HepG2 (cell line): ENCODE results near the gene LUZP1. TPM values are rescaled to one million over a fixed set of nuclear protein-coding genes. Genes with fewer than 3 reads are reported as not detected.

Experiments
- ASH2L ChIP-seq: fragments of 300-600, 200-600 bp; sonication (generic); IDR thresholded peaks from 2 replicates; pipeline ENCODE4 v1.7.0; 2017; ENCODE audit warnings: low read depth, mild to moderate bottlenecking, moderate library complexity, mixed read lengths, low read length; ENCODE audit not compliant: insufficient read length
- HDAC1 ChIP-seq: sonication (generic); formaldehyde crosslinking; IDR thresholded peaks from 2 replicates; pipeline ENCODE4 v1.5.1; 2020; ENCODE audit warnings: mild to moderate bottlenecking, missing genetic modification reagents
- HHEX ChIP-seq: IDR thresholded peaks from 2 replicates; pipeline ENCODE4 v1.6.1; 2016; ENCODE audit warnings: control low read depth
- MIER3 ChIP-seq: IDR thresholded peaks from 2 replicates; pipeline ENCODE4 v1.6.1; 2016; ENCODE audit warnings: missing compliant biosample characterization, borderline replicate concordance
- MIXL1 ChIP-seq: IDR thresholded peaks from 2 replicates; pipeline ENCODE4 v1.6.1; 2016
- SIN3A ChIP-seq: IDR thresholded peaks from 2 replicates; pipeline ENCODE4 v1.6.1; 2011; ENCODE audit warnings: low read depth, mild to moderate bottlenecking, control low read depth, low read length, borderline replicate concordance
- SOX5 ChIP-seq: IDR thresholded peaks from 2 replicates; pipeline ENCODE4 v1.6.1; 2016; ENCODE audit warnings: borderline replicate concordance
- STAG1 ChIP-seq: sonication (generic); formaldehyde crosslinking; IDR thresholded peaks from 2 replicates; pipeline ENCODE4 v1.4.0; 2020; ENCODE audit warnings: missing genetic modification reagents
- TBX2 ChIP-seq: sonication (generic); formaldehyde crosslinking; IDR thresholded peaks from 2 replicates; pipeline ENCODE4 v1.5.0; 2020; ENCODE audit warnings: missing genetic modification reagents, mild to moderate bottlenecking, borderline replicate concordance
- ZFP37 ChIP-seq: sonication (generic); formaldehyde crosslinking; IDR thresholded peaks from 2 replicates; pipeline ENCODE4 v1.4.0; 2020; ENCODE audit warnings: missing genetic modification reagents, borderline replicate concordance
- ZFP41 ChIP-seq: sonication (generic); formaldehyde crosslinking; IDR thresholded peaks from 2 replicates; pipeline ENCODE4 v1.4.0; 2020; ENCODE audit warnings: mild to moderate bottlenecking, missing genetic modification reagents, borderline replicate concordance
- ZNF460 ChIP-seq: sonication (generic); formaldehyde crosslinking; IDR thresholded peaks from 2 replicates; pipeline ENCODE4 v1.5.1; 2020; ENCODE audit warnings: missing genetic modification reagents, mild to moderate bottlenecking, borderline replicate concordance
- ZNF614 ChIP-seq: IDR thresholded peaks from 2 replicates; pipeline ENCODE4 v1.6.1; 2018; ENCODE audit warnings: missing biosample characterization, missing genetic modification reagents, inconsistent platforms, borderline replicate concordance
- ZNF7 ChIP-seq: IDR thresholded peaks from 2 replicates; pipeline ENCODE4 v1.6.1; 2016; ENCODE audit warnings: missing biosample characterization, missing genetic modification reagents
- ZNF883 ChIP-seq: sonication (generic); formaldehyde crosslinking; IDR thresholded peaks from 2 replicates; pipeline ENCODE4 v1.5.1; 2020; ENCODE audit warnings: mild to moderate bottlenecking, missing genetic modification reagents; ENCODE audit errors: not compliant biosample characterization
- polyA plus RNA-seq, 8 experiments: library from polyadenylated mRNA; depleted of rRNA in 3 of 8; stranded (reverse) in 7 of 8; unstranded in 1 of 8; fragments of >200 nt; fragmentation: Illumina TruSeq in 4 of 8; extraction: Trizol in 4 of 8; gene quantifications; 2 replicates each; pipeline versions ENCODE4 v1.2.1 to v1.2.3, GENCODE V29; 2011 to 2016; ENCODE audit warnings: low read depth in 4 of 8, missing spikeins in 1 of 8, mixed read lengths in 1 of 8; ENCODE audit not compliant: insufficient read depth in 1 of 8
- total RNA-seq, 5 experiments: library from RNA; depleted of rRNA; stranded (reverse); fragments of >200 nt; fragmentation: Illumina TruSeq; extraction: Trizol; gene quantifications; 2 replicates each; pipeline ENCODE4 v1.2.3, GENCODE V29; 2016; ENCODE audit warnings: low read depth in 1 of 5
- TF ChIP-seq, protein P1 (sequence below): sonication (generic); formaldehyde crosslinking; IDR thresholded peaks from 2 replicates; pipeline ENCODE4 v1.9.0; 2022; ENCODE audit warnings: low read depth, missing genetic modification reagents
- TF ChIP-seq, protein P2 (sequence below): sonication (generic); formaldehyde crosslinking; IDR thresholded peaks from 2 replicates; pipeline ENCODE4 v1.4.0; 2020; ENCODE audit warnings: missing genetic modification reagents
- TF ChIP-seq, protein P3 (sequence below), 2 experiments: sonication (generic) in 1 of 2; formaldehyde crosslinking in 1 of 2; IDR thresholded peaks; 2 replicates each; pipeline versions ENCODE4 v1.4.0 to v1.6.1; 2018 to 2020; ENCODE audit warnings: missing genetic modification reagents in 2 of 2, borderline replicate concordance in 1 of 2, low read depth in 1 of 2, mild to moderate bottlenecking in 1 of 2, missing biosample characterization in 1 of 2
- TF ChIP-seq, protein P4 (sequence below): sonication (generic); formaldehyde crosslinking; conservative IDR thresholded peaks from 2 replicates; pipeline ENCODE4 v1.8.0; 2022; ENCODE audit warnings: low read depth, missing genetic modification reagents
- TF ChIP-seq, protein P5 (sequence below): IDR thresholded peaks from 2 replicates; pipeline ENCODE4 v1.6.1; 2012; ENCODE audit warnings: low read depth, low read length, improper control_type of control experiment

Gene LUZP1
- total and polyA plus RNA-seq, 2 of the 13 experiments (the other 11 are each of a cell fraction or from before 2014, with no cell fraction given) = 6.9 to 12.7 TPM

DNA sequence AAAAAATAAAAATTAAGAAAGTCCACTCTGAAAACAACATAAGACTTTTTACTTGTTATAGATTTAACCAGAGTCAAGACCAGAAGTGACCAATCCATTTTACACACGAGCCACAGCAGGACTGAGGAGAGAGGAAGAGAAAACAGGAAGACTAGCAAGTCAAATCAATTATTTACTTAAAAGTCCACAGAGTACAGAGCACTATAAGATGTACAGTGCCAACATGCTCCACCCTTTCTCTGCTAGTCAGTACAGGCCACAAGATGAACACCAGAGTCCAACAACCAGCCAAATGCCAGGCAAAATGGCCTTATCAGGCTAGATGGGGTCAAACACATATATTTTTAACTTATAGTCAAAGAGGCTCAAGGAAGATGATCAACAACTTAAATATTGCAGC lies 19.5 kb downstream of the LUZP1 start (continued):
- TF ChIP-seq ASH2L = no peak
- TF ChIP-seq ZFP37 (CRISPR knock-in tag) = no peak
- TF ChIP-seq HDAC1 (CRISPR knock-in tag) = peak; percentile 51; the same call in 1 of the 2 replicates
- TF ChIP-seq SIN3A = peak; percentile 67; the same call in 1 of the 2 replicates
- TF ChIP-seq, protein P1, sequence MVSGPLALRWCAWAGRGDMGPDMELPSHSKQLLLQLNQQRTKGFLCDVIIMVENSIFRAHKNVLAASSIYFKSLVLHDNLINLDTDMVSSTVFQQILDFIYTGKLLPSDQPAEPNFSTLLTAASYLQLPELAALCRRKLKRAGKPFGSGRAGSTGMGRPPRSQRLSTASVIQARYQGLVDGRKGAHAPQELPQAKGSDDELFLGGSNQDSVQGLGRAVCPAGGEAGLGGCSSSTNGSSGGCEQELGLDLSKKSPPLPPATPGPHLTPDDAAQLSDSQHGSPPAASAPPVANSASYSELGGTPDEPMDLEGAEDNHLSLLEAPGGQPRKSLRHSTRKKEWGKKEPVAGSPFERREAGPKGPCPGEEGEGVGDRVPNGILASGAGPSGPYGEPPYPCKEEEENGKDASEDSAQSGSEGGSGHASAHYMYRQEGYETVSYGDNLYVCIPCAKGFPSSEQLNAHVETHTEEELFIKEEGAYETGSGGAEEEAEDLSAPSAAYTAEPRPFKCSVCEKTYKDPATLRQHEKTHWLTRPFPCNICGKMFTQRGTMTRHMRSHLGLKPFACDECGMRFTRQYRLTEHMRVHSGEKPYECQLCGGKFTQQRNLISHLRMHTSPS = peak; percentile 74; the same call in 1 of the 2 replicates
- TF ChIP-seq, protein P2, sequence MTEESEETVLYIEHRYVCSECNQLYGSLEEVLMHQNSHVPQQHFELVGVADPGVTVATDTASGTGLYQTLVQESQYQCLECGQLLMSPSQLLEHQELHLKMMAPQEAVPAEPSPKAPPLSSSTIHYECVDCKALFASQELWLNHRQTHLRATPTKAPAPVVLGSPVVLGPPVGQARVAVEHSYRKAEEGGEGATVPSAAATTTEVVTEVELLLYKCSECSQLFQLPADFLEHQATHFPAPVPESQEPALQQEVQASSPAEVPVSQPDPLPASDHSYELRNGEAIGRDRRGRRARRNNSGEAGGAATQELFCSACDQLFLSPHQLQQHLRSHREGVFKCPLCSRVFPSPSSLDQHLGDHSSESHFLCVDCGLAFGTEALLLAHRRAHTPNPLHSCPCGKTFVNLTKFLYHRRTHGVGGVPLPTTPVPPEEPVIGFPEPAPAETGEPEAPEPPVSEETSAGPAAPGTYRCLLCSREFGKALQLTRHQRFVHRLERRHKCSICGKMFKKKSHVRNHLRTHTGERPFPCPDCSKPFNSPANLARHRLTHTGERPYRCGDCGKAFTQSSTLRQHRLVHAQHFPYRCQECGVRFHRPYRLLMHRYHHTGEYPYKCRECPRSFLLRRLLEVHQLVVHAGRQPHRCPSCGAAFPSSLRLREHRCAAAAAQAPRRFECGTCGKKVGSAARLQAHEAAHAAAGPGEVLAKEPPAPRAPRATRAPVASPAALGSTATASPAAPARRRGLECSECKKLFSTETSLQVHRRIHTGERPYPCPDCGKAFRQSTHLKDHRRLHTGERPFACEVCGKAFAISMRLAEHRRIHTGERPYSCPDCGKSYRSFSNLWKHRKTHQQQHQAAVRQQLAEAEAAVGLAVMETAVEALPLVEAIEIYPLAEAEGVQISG (CRISPR knock-in tag) = no peak; the same call in 1 of the 2 replicates
- no peak for TF ChIP-seq STAG1 (CRISPR knock-in tag)
- TF ChIP-seq, protein P3, sequence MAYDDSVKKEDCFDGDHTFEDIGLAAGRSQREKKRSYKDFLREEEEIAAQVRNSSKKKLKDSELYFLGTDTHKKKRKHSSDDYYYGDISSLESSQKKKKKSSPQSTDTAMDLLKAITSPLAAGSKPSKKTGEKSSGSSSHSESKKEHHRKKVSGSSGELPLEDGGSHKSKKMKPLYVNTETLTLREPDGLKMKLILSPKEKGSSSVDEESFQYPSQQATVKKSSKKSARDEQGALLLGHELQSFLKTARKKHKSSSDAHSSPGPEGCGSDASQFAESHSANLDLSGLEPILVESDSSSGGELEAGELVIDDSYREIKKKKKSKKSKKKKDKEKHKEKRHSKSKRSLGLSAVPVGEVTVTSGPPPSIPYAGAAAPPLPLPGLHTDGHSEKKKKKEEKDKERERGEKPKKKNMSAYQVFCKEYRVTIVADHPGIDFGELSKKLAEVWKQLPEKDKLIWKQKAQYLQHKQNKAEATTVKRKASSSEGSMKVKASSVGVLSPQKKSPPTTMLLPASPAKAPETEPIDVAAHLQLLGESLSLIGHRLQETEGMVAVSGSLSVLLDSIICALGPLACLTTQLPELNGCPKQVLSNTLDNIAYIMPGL (CRISPR knock-in tag; IDR thresholded peaks at IDR 0.05; ENCODE audit: borderline replicate concordance in 1 of 2, low read depth in 1 of 2) = no peak
- no peak for TF ChIP-seq ZNF883
- TF ChIP-seq ZNF614 = peak; percentile 49; the same call in 1 of the 2 replicates
- no peak for TF ChIP-seq ZNF460
- TF ChIP-seq MIER3 (CRISPR knock-in tag) = no peak
- TF ChIP-seq ZFP41 = no peak
- peak; percentile 53; the same call in 1 of the 2 replicates for TF ChIP-seq SOX5 (CRISPR knock-in tag)
- TF ChIP-seq ZNF7 (CRISPR knock-in tag) = peak; percentile 54; the same call in 1 of the 2 replicates
- TF ChIP-seq, protein P4, sequence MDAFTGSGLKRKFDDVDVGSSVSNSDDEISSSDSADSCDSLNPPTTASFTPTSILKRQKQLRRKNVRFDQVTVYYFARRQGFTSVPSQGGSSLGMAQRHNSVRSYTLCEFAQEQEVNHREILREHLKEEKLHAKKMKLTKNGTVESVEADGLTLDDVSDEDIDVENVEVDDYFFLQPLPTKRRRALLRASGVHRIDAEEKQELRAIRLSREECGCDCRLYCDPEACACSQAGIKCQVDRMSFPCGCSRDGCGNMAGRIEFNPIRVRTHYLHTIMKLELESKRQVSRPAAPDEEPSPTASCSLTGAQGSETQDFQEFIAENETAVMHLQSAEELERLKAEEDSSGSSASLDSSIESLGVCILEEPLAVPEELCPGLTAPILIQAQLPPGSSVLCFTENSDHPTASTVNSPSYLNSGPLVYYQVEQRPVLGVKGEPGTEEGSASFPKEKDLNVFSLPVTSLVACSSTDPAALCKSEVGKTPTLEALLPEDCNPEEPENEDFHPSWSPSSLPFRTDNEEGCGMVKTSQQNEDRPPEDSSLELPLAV (CRISPR knock-in tag) = no peak
- TF ChIP-seq HHEX (CRISPR knock-in tag) = no peak
- peak; percentile 47; the same call in 1 of the 2 replicates for TF ChIP-seq TBX2 (CRISPR knock-in tag)
- TF ChIP-seq, protein P5, sequence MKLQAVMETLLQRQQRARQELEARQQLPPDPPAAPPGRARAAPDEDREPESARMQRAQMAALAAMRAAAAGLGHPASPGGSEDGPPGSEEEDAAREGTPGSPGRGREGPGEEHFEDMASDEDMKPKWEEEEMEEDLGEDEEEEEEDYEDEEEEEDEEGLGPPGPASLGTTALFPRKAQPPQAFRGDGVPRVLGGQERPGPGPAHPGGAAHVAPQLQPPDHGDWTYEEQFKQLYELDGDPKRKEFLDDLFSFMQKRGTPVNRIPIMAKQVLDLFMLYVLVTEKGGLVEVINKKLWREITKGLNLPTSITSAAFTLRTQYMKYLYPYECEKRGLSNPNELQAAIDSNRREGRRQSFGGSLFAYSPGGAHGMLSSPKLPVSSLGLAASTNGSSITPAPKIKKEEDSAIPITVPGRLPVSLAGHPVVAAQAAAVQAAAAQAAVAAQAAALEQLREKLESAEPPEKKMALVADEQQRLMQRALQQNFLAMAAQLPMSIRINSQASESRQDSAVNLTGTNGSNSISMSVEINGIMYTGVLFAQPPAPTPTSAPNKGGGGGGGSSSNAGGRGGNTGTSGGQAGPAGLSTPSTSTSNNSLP = peak; percentile 42
- peak; percentile 75; the same call in 1 of the 2 replicates for TF ChIP-seq MIXL1 (CRISPR knock-in tag)
